Spinal cord (tissue), 10 donors: ENCODE data around the gene SLCO3A1. TPM values are rescaled to one million over a fixed set of nuclear protein-coding genes. Genes with fewer than 3 reads are reported as not detected.
"Not testable (repeated sequence)": the region's sequence is repeated elsewhere in the genome, so short reads cannot be mapped to it uniquely, and the experiment has no call there.

Experiments used
- DNase-seq, 6 donors: peaks; one replicate each; pipeline versions ENCODE4 v3.0.0 to v3.0.0-alpha.2; 2013 to 2015; ENCODE audit warnings: low spot score in 6 of 6, low read depth in 4 of 6
- H3K27ac ChIP-seq: one replicate; pipeline ENCODE4 v1.5.1; 2013; ENCODE audit warnings: low read depth, low read length, control low read depth
- H3K27me3 ChIP-seq: one replicate; pipeline ENCODE4 v1.6.1; 2013; ENCODE audit warnings: low read length; ENCODE audit not compliant: control insufficient read depth, insufficient read depth
- H3K36me3 ChIP-seq: one replicate; pipeline ENCODE4 v1.6.1; 2013; ENCODE audit warnings: low read length; ENCODE audit not compliant: control insufficient read depth, insufficient read depth
- H3K4me1 ChIP-seq: one replicate; pipeline ENCODE4 v1.6.1; 2013; ENCODE audit warnings: low read length; ENCODE audit not compliant: control insufficient read depth, insufficient read depth
- H3K4me3 ChIP-seq: one replicate; pipeline ENCODE4 v1.5.1; 2013; ENCODE audit warnings: low read depth, low read length, control low read depth
- H3K9me3 ChIP-seq: one replicate; pipeline ENCODE4 v1.6.1; 2013; ENCODE audit warnings: low read length; ENCODE audit not compliant: control insufficient read depth, insufficient read depth
- WGBS: methylation state at CpG from one replicate; pipeline ENCODE4 v1.1.5; 2013; ENCODE audit warnings: missing lambda C conversion rate; ENCODE audit not compliant: insufficient coverage; 5-methylcytosine and 5-hydroxymethylcytosine counted together
- polyA plus RNA-seq, 2 donors: library from polyadenylated mRNA; unstranded; fragments of 120-200 nt; gene quantifications; one replicate each; pipeline ENCODE4 v1.2.1, GENCODE V29; 2013; ENCODE audit not compliant: insufficient read length in 2 of 2
- total RNA-seq, 2 donors: library from RNA; depleted of rRNA in 1 of 2; stranded (reverse); fragments of 120-200 nt in 1 of 2; fragments of >200 nt in 1 of 2; gene quantifications; one replicate each; pipeline versions ENCODE4 v1.2.3 to v1.2.4, GENCODE V29; 2013 to 2014
- donor health status: healthy.

Gene SLCO3A1
- total and polyA plus RNA-seq, 4 donors = 4.6 to 22.2 (median 13.0) TPM

DNA sequence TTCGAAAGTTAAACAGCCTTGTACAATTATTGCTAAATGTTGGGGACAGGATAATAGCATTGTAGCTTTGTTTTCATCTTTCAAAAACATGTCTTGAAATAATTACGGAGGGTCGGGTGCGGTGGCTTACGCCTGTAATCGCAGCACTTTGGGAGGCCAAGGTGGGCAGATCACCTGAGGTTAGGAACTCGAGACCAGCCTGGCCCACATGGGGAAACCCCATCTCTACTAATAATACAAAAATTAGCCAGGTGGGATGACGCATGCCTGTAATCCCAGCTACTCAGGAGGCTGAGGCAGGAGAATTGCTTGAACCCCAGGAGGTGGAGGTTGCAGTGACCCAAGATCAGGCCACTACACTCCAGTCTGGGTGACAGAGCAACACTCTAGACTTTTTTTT, 216.7 kb downstream of the SLCO3A1 start:
- H3K4me3 ChIP-seq, H3K9me3 ChIP-seq: not testable (repeated sequence)
- WGBS = 100% methylated on average over 2 of the region's 8 CpGs

DNA sequence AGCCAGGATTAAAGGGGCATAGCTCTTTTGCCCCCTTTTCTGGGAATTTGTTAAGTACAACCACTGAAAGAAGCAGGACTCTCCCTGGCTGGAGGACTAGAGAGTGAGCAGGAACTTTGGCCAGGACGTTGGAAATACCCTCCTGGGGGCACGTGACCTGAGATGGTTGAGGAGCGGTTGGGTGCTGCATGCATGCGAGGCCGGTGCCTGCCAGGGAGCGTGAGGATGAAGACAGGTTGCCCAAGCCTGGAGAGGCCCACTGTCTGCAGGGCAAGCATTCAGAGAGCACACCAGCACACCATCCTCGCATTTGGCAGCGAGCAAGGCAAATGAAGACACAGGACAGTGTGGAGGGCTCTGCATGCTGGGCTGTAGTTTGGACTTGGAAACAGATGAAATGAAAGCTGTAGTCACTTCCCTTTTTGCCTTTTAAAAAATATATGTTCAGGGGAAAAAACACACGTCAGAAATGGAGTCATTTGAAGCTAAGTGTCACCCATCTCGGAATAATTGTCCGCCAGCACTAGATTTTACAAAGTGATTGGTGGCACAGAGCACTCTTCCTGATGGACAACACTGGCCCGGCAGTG, 217.6 kb downstream of the SLCO3A1 start:
- no peak for DNase-seq
- H3K36me3 ChIP-seq = no peaks in the 10 kb centered on the region
- H3K27me3 ChIP-seq = no peaks in the 10 kb centered on the region
- H3K27ac ChIP-seq = no peak overlapping the region
- H3K9me3 ChIP-seq = no peaks in the 10 kb centered on the region
- H3K4me1 ChIP-seq = peaks cover 9% of the 10 kb centered on the region
- no peak overlapping the region for H3K4me3 ChIP-seq
- WGBS = 64% methylated on average over 11 of the region's 12 CpGs

More for the DNA sequence above, 216.7 kb downstream of the SLCO3A1 start:
- not testable (repeated sequence) for DNase-seq, H3K27me3 ChIP-seq, H3K4me1 ChIP-seq, H3K27ac ChIP-seq, H3K36me3 ChIP-seq

DNA sequence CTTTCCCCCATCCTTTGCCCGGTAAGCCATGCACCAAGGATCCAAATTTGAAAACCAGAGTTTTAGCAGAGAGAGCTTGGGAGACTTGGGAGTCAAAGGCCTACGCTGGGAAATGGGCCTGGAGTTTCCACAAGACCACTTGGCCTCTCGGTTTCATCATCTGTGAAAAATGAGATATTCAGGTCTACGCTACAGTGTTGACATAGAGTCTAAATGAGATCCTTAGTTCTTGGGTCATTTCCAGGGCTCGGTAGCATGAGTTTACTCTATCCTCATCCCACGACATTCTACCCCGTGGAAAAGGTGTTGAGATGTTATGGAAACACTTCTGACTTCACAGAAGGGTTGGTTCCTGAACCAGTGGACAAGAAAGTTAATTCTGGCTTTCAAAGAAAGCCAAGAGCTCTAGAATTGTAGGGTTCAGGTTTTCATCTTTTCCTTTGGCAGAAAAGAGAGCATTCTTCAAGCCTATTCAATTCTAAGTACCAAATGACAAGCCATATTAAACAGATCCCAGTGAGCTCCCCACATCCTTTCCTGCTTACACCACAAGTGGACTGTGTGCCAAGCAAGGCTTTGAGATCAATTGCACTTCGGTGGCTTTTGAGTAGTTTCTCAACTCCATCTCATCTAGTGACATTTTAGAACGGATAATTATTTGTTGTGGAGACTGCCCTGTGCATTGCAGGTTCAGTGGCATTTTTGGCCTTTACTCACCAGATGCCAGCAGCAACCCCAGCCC, 219.7 kb downstream of the SLCO3A1 start:
- 96% methylated on average over 3 of the region's 9 CpGs for WGBS
- no peak overlapping the region for H3K27ac ChIP-seq
- peaks cover 15% of the 10 kb centered on the region for H3K4me1 ChIP-seq
- no peak for DNase-seq
- no peaks in the 10 kb centered on the region for H3K9me3 ChIP-seq
- H3K27me3 ChIP-seq = no peaks in the 10 kb centered on the region
- H3K4me3 ChIP-seq = no peak overlapping the region
- H3K36me3 ChIP-seq = no peaks in the 10 kb centered on the region

DNA sequence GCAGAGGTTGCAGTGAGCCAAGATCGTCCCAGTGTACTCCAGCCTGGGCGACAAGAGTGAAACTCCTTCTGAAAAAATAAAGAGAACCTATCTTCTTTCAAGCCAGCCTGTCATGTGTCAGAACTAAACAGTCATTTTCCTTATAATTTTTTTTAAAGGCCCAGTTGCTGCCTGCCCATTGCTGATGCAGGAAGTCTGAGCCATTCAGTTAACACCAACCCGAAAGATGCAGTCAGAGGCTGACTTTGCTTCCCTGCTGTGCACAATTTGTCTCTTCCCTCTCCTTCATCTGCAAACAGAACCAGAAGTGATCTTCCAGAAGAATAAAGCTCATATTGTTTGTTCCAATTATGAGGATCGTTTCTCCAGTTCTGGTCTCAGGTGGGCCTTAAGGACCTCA, 220.6 kb downstream of the SLCO3A1 start:
- H3K4me3 ChIP-seq = no peak overlapping the region
- no peaks in the 10 kb centered on the region for H3K27me3 ChIP-seq
- H3K4me1 ChIP-seq = peaks cover 15% of the 10 kb centered on the region
- DNase-seq = no peak
- no peaks in the 10 kb centered on the region for H3K9me3 ChIP-seq
- 83% methylated on average over 3 of the region's 4 CpGs for WGBS
- no peak overlapping the region for H3K27ac ChIP-seq
- no peaks in the 10 kb centered on the region for H3K36me3 ChIP-seq

DNA sequence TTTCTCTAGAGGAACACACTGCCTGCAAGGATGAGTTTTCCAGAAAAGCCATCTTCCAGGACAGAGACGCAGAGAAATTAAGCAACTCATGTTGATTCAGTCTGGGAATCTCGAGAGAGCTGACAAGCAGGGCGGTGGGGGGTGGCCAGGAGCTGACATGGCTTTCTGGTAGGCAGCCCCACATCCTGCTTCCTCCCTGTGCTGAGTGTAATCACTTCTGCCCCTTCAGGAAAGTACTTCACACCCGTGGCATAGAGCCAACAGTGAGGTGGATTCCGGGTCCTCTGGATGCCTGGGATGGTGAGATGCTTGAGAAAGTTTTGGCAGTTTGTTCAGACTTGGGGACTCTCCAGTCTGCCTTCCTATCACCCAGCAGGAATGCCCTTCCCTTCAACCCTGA, 221.1 kb downstream of the SLCO3A1 start:
- no peak for DNase-seq
- Histone ChIP-seq H3K4me3 (no peak overlapping the region), H3K27ac (no peak overlapping the region), H3K36me3 (no peaks in the 10 kb centered on the region), H3K9me3 (no peaks in the 10 kb centered on the region), H3K4me1 (peaks cover 17% of the 10 kb centered on the region), H3K27me3 (no peaks in the 10 kb centered on the region)
- WGBS = 60% methylated on average over 4 of the region's 5 CpGs

DNA sequence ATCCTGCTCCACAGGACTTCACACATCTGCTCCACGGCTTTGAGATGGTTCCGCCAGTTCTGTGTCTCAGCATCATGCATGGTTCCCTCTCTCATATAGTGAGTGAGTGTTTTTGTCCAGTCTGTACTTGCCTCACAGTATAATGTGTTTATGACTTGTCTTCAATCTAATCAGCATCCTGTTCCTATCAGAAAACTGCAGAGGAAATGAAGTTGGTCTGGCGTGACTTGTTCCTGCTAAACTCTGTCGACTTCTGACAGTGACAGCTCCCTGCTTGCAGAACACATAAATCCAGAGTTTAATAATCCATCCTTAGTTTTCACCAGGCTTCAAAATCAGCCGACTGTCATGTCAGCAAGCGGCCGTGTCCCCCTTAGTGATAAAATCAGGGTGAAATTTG, 222.3 kb downstream of the SLCO3A1 start:
- Histone ChIP-seq H3K4me3 (no peak overlapping the region), H3K4me1 (peaks cover 21% of the 10 kb centered on the region), H3K9me3 (no peaks in the 10 kb centered on the region), H3K27me3 (no peaks in the 10 kb centered on the region), H3K27ac (no peak overlapping the region), H3K36me3 (no peaks in the 10 kb centered on the region)
- DNase-seq = no peak
- WGBS = 80% methylated on average over 5 of the region's 7 CpGs

DNA sequence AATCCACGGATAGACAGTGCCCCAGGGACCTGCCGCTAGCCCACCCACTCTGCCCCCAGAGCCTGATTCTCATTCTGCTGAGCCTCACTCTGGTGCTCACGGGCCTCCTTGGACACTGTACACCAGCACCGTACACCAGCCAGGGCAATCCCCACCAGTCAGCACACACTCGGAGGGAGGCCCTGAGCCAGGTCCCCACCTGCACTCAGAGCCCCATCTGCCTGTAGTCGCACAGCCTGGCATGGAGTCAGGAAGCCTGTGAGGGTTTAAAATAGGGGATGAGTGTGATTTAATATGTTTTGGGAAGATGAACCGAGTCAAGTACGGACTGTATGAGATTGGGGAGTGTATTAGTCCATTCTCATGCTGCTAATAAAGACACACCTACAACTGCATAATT, 223.0 kb downstream of the SLCO3A1 start:
- no peak overlapping the region for H3K27ac ChIP-seq
- DNase-seq = peak in 2 of 6 donors; percentile 56
- no peaks in the 10 kb centered on the region for H3K9me3 ChIP-seq
- H3K36me3 ChIP-seq = no peaks in the 10 kb centered on the region
- peaks cover 19% of the 10 kb centered on the region for H3K4me1 ChIP-seq
- WGBS = 64% methylated on average over 3 of the region's 8 CpGs
- no peaks in the 10 kb centered on the region for H3K27me3 ChIP-seq
- H3K4me3 ChIP-seq = no peak overlapping the region

DNA sequence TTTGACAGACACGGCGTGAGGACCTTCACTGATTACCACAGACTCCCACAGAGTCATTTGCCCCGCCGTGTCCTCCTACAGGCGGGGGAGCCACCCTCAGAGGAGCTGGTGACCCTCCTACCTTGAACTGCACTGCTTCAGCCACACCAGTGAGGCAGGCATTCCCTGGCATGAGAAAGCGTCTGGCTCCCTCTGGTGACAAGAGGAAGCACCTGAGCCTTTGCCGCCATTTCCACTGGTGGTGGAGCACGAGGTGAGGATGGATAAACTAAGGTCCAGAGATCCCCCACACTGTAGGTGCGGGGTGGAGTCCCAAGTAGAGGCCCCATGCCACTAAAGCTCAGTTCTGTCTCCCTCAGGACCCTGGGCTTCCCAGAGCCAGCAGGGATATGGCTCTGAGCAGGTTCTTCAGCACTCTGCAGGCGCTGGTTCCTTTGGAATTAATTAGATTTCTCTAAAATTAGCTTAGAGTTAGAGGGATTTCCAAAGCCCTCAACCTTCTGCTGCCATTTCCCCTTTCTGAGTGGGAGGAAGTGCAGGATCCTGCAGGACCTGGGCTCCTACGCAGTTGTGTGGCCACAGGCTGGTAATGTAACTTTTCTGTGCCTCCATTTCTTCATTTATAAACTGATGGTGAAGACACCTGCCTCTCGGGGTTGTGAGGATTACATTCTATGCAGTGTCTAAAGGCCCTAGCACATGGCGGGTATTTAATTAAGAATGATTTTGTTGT, 224.0 kb downstream of the SLCO3A1 start:
- 59% methylated on average over 12 of the region's 13 CpGs for WGBS
- DNase-seq = peak in 5 of 6 donors; percentile 50 to 94 (median 52)

DNA sequence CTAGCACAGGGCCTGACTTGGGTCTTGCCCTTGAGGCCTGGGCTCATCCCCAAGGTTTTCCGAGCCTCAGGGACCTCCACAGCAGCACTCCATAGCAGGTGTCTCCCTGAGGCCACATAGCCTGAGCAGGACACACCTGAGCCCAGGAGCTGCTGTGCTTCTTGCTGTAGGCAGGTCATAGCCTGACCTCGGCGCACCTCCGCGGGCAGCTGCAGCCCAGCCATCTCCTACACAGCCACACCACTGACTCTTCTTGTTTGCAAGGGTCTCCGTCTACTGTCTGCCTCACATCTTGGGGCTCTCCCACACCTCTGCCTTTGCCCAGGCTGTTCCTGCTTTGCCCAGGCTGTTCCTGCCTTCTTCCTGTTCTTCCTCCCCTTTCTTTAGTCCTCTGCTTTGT, 224.8 kb downstream of the SLCO3A1 start:
- Histone ChIP-seq H3K27ac (no peak overlapping the region), H3K4me1 (peaks cover 17% of the 10 kb centered on the region), H3K4me3 (no peak overlapping the region), H3K27me3 (no peaks in the 10 kb centered on the region), H3K9me3 (no peaks in the 10 kb centered on the region), H3K36me3 (no peaks in the 10 kb centered on the region)
- 94% methylated on average over 6 of the region's 6 CpGs for WGBS
- DNase-seq = no peak

More for the DNA sequence above, 224.0 kb downstream of the SLCO3A1 start:
- Histone ChIP-seq H3K27me3 (no peaks in the 10 kb centered on the region), H3K27ac (no peak overlapping the region), H3K4me1 (peaks cover 17% of the 10 kb centered on the region), H3K36me3 (no peaks in the 10 kb centered on the region), H3K9me3 (no peaks in the 10 kb centered on the region), H3K4me3 (no peak overlapping the region)
